PFSK-1 (cell line): ENCODE results near the gene HBP1.

Experiments
- POLR2AphosphoS5 ChIP-seq: IDR thresholded peaks from 2 replicates; pipeline ENCODE4 v1.6.1; 2012; ENCODE audit warnings: low read depth, mild to moderate bottlenecking, control low read depth, low read length, moderate library complexity
- SIN3A ChIP-seq: IDR thresholded peaks from 2 replicates; pipeline ENCODE4 v1.6.1; 2012; ENCODE audit warnings: mild to moderate bottlenecking, low read length, moderate library complexity, borderline replicate concordance; ENCODE audit not compliant: insufficient read depth
- TAF1 ChIP-seq: IDR thresholded peaks from 2 replicates; pipeline ENCODE4 v1.6.1; 2012; ENCODE audit warnings: low read length, control low read depth, borderline replicate concordance; ENCODE audit not compliant: insufficient read depth

DNA sequence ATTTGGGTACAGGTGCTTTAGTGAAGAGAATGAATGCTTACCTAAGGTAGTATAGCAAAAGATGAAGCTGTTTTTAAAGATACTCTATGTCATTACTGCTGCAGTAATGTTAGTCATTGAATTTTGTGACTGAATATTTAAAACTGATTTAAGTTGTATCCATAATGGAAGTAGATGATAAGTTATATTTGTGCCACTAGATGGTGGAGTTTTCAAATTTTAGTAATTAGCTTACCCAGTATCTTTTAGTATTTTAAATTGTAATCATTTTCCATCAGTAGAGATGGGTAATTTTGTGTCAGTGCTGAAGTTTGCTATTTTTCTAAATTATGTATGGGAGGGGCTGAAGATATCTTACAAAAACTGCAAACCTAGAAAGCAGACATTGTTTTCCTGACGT is 25.2 kb downstream of the HBP1 start:
- TF ChIP-seq TAF1 (no peak), POLR2AphosphoS5 (no peak), SIN3A (no peak)
